NB4 (cell line): ENCODE results near the gene ZNF787.
"Not testable (repeated sequence)": the region's sequence is repeated elsewhere in the genome, so short reads cannot be mapped to it uniquely, and the experiment has no call there.

Experiments used
- DNase-seq: peaks from one replicate; pipeline ENCODE4 v3.0.0; 2010; ENCODE audit warnings: low read depth
- H3K4me3 ChIP-seq: one replicate; pipeline ENCODE4 v1.5.1; 2011; ENCODE audit warnings: mild to moderate bottlenecking, low read depth, low read length, moderate library complexity
- CTCF ChIP-seq: IDR thresholded peaks from one replicate; pipeline ENCODE4 v1.5.1; 2012; ENCODE audit warnings: low read depth, low read length
- MAX ChIP-seq: IDR thresholded peaks from 2 replicates; pipeline ENCODE4 v1.6.1; 2011; ENCODE audit warnings: low read depth, low read length
- MYC ChIP-seq: IDR thresholded peaks from 2 replicates; pipeline ENCODE4 v1.6.1; 2011; ENCODE audit warnings: low read depth, low read length
- POLR2A ChIP-seq: IDR thresholded peaks from 2 replicates; pipeline ENCODE4 v1.6.1; 2011; ENCODE audit warnings: mild to moderate bottlenecking; ENCODE audit not compliant: insufficient read length; ENCODE audit errors: extremely low read depth

The ZNF787 gene

GRCh38 chr19:56099638-56100539 is 21.2 kb downstream of the ZNF787 start:
- TF ChIP-seq MAX = no peak
- TF ChIP-seq POLR2A = no peak
- no peak for TF ChIP-seq CTCF
- no peak for TF ChIP-seq MYC
- no peak overlapping the region for H3K4me3 ChIP-seq
- DNase-seq = no peak

GRCh38 chr19:56098731-56099568 is 22.1 kb downstream of the ZNF787 start:
- TF ChIP-seq MYC (no peak), POLR2A (no peak), MAX (no peak), CTCF (no peak)
- H3K4me3 ChIP-seq = no peak overlapping the region
- no peak for DNase-seq

- not testable (repeated sequence) for H3K4me3 ChIP-seq, DNase-seq
These were observed 22.9 kb downstream of the ZNF787 start for GRCh38 chr19:56098237-56098636.

GRCh38 chr19:56097776-56098175 is 23.3 kb downstream of the ZNF787 start:
- H3K4me3 ChIP-seq = no peak overlapping the region
- TF ChIP-seq MYC (no peak), CTCF (no peak), MAX (no peak)
- DNase-seq = no peak

- no peak for TF ChIP-seq MAX
- no peak for TF ChIP-seq MYC
- no peak for TF ChIP-seq CTCF
These were observed 23.8 kb downstream of the ZNF787 start for GRCh38 chr19:56097306-56097705.

GRCh38 chr19:56096665-56097064 is 24.4 kb downstream of the ZNF787 start:
- no peak overlapping the region for H3K4me3 ChIP-seq
- no peak for DNase-seq
- no peak for TF ChIP-seq POLR2A

More at GRCh38 chr19:56097306-56097705, 23.8 kb downstream of the ZNF787 start:
- H3K4me3 ChIP-seq = no peak overlapping the region
- no peak for DNase-seq
